ENCODE data around the gene RPL29. TPM values are rescaled to one million over a fixed set of nuclear protein-coding genes. Genes with fewer than 3 reads are reported as not detected.

The RPL29 gene
- total RNA-seq, 2 donors from 2014 or later, result 1,051 to 1,273 TPM

GRCh38 chr3:51966922-51967383 lies 28.7 kb downstream of the RPL29 start:
- H3K27me3 ChIP-seq, result no peaks in the 10 kb centered on the region
- H3K4me1 ChIP-seq, result no peaks in the 10 kb centered on the region
- peak overlapping the region; percentile 55 for H3K27ac ChIP-seq
- no peak for DNase-seq
- intact Hi-C loops (cut with DNase I), result no loop called here
- no peaks in the 10 kb centered on the region for H3K9me3 ChIP-seq
- no peak for TF ChIP-seq CTCF (IDR thresholded peaks at IDR 0.05)
- H3K9ac ChIP-seq (ENCODE audit: low read depth in 2 of 2, low read length in 2 of 2), result peak overlapping the region; percentile 77 to 87
- peak overlapping the region; percentile 60 for H3K4me3 ChIP-seq
- H3K36me3 ChIP-seq, result no peaks in the 10 kb centered on the region

- Histone ChIP-seq H3K27ac (no peak overlapping the region), H3K4me1 (no peaks in the 10 kb centered on the region), H3K4me3 (peak overlapping the region; percentile 60), H3K36me3 (no peaks in the 10 kb centered on the region), H3K9me3 (no peaks in the 10 kb centered on the region), H3K27me3 (no peaks in the 10 kb centered on the region), H3K9ac (ENCODE audit: low read depth in 2 of 2, low read length in 2 of 2) (peak overlapping the region; percentile 77 to 87)
- DNase-seq, result no peak
- TF ChIP-seq CTCF (IDR thresholded peaks at IDR 0.05), result no peak
- intact Hi-C loops (cut with DNase I), result no loop called here
These were observed 29.2 kb downstream of the RPL29 start for GRCh38 chr3:51966486-51966885.

GRCh38 chr3:51966016-51966415 lies 29.7 kb downstream of the RPL29 start:
- H3K4me3 ChIP-seq, result no peak overlapping the region
- no peaks in the 10 kb centered on the region for H3K9me3 ChIP-seq
- TF ChIP-seq CTCF (IDR thresholded peaks at IDR 0.05), result no peak
- intact Hi-C loops (cut with DNase I), result no loop called here
- peak overlapping the region in 1 of 2 donors; percentile 87 for H3K9ac ChIP-seq (ENCODE audit: low read depth in 2 of 2, low read length in 2 of 2)
- no peaks in the 10 kb centered on the region for H3K4me1 ChIP-seq
- no peak overlapping the region for H3K27ac ChIP-seq
- DNase-seq, result no peak
- no peaks in the 10 kb centered on the region for H3K27me3 ChIP-seq
- H3K36me3 ChIP-seq, result no peaks in the 10 kb centered on the region

- DNase-seq, result no peak
- Histone ChIP-seq H3K27me3 (no peaks in the 10 kb centered on the region), H3K9me3 (no peaks in the 10 kb centered on the region), H3K4me3 (no peak overlapping the region), H3K36me3 (no peaks in the 10 kb centered on the region), H3K4me1 (no peaks in the 10 kb centered on the region), H3K9ac (ENCODE audit: low read depth in 2 of 2, low read length in 2 of 2) (no peak overlapping the region), H3K27ac (no peak overlapping the region)
- no peak for TF ChIP-seq CTCF (IDR thresholded peaks at IDR 0.05)
- intact Hi-C loops (cut with DNase I), result no loop called here
These were observed 31.2 kb downstream of the RPL29 start for GRCh38 chr3:51964521-51964920.

GRCh38 chr3:51963951-51964451 lies 31.7 kb downstream of the RPL29 start:
- no peaks in the 10 kb centered on the region for H3K9me3 ChIP-seq
- no peak overlapping the region for H3K4me3 ChIP-seq
- DNase-seq, result no peak
- no peak overlapping the region for H3K27ac ChIP-seq
- no peaks in the 10 kb centered on the region for H3K4me1 ChIP-seq
- intact Hi-C loops (cut with DNase I), result no loop called here
- H3K9ac ChIP-seq (ENCODE audit: low read depth in 2 of 2, low read length in 2 of 2), result no peak overlapping the region
- H3K36me3 ChIP-seq, result no peaks in the 10 kb centered on the region
- H3K27me3 ChIP-seq, result no peaks in the 10 kb centered on the region
- TF ChIP-seq CTCF (IDR thresholded peaks at IDR 0.05), result no peak

Data from colonic mucosa (tissue), 4 donors.